NB4 (cell line): ENCODE results near the gene DSEL.

ENCODE experiments used
- TF ChIP-seq, protein P1 (sequence below): IDR thresholded peaks from one replicate; pipeline ENCODE4 v1.5.1; 2012; ENCODE audit warnings: low read depth, low read length
- TF ChIP-seq, protein P2 (sequence below): IDR thresholded peaks from 2 replicates; pipeline ENCODE4 v1.6.1; 2011; ENCODE audit warnings: low read depth, low read length

DNA sequence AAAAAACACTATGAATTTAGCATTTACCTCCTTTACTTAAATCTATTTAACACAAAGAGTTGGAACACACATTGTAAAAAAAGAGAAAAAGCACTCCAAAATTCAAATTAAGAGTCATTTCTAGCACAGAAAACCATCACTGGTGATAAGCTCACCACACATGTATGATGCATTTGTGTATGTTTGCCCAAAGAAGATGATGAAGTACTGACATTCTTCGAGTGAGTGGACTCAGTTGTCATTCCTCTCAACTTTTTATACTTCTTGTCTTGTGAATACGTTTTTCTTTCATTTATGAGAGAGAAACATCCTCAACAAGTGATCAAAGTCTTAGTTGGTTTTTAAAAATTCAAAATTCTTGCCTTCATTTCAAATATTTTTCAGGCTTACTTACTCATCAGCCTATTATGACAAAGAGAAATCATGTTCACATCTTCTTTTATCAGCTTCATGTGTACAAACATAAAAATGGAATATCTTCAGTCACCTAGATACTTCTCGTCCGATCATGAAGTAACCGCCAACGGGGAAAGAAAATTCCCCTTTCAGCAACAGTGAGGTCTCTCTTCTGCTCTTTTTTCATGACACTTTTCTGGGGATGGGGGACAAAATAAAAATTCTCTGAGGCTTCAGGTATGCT, 1.5 kb downstream of the DSEL start:
- TF ChIP-seq, protein P1, sequence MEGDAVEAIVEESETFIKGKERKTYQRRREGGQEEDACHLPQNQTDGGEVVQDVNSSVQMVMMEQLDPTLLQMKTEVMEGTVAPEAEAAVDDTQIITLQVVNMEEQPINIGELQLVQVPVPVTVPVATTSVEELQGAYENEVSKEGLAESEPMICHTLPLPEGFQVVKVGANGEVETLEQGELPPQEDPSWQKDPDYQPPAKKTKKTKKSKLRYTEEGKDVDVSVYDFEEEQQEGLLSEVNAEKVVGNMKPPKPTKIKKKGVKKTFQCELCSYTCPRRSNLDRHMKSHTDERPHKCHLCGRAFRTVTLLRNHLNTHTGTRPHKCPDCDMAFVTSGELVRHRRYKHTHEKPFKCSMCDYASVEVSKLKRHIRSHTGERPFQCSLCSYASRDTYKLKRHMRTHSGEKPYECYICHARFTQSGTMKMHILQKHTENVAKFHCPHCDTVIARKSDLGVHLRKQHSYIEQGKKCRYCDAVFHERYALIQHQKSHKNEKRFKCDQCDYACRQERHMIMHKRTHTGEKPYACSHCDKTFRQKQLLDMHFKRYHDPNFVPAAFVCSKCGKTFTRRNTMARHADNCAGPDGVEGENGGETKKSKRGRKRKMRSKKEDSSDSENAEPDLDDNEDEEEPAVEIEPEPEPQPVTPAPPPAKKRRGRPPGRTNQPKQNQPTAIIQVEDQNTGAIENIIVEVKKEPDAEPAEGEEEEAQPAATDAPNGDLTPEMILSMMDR, result no peak
- TF ChIP-seq, protein P2, sequence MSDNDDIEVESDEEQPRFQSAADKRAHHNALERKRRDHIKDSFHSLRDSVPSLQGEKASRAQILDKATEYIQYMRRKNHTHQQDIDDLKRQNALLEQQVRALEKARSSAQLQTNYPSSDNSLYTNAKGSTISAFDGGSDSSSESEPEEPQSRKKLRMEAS, result no peak
